GM21381 (cell line): Measurements from ENCODE around the gene FUT1.
"Not testable (repeated sequence)": the region's sequence is repeated elsewhere in the genome, so short reads cannot be mapped to it uniquely, and the experiment has no call there.

Source experiments
- ATAC-seq: cut with Tn5 transposase; IDR thresholded peaks from one replicate; pipeline ENCODE4 v1.9.1; 2021; ENCODE audit warnings: mild to moderate bottlenecking, moderate library complexity; ENCODE audit not compliant: unreplicated experiment

The FUT1 gene

DNA sequence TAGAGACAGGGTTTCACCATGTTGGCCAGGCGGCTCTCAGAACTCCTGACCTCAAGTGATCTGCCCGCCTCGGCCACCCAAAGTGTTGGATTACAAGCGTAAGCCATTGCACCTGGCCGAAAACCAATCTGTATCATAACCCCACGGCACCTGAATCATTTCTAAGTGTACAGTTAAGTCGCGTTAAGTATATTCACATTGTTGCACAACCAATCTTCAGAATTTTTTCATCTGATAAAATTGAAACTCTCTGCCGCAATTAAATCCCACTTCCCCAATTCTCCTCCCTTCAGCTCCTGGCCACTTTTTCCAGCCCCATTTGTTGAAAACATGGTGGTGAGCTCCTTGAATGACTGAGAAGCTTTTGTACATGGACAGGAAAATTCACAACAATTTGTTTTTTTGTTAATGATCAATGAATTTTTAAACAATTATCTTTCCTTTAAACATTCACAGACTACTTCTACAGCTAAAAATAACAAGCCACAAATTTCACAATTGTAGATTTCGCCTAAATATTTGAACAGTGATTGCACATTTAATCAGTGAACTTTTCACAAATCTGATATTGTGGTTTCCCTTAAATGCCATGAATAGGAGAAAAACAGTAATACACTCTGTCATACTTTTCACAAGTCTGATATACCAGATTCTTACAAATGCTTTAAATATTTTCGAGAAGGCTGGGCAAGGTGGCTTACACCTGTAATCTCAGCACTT is 16.7 kb upstream of the FUT1 start:
- no peak for ATAC-seq

DNA sequence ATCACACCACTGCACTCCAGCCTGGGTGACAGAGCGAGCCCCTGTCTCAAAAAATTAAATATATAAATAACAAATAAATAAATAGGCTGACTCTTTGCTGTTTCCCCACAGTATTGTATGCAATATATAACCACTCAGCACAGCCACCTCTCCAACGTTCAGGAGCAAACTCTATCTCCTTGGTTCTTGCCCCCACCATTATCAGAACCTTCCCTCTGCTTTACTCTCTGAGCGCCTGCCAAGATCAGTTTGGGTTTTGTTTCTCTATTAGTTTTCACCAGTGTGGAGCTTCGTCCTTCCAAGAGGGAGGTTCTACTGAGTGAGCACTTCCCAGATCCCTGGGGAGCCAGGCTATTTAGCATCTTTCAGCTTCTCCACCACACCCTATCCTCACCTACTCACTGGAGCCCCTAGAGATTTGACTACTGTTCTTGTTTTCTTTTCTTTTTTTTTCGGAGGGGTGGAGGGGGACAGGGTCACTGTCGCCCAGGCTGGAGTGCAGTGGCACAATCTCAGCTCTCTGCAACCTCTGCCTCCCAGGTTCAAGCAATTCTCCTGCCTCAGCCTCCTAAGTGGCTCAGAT is 15.8 kb upstream of the FUT1 start:
- not testable (repeated sequence) for ATAC-seq

DNA sequence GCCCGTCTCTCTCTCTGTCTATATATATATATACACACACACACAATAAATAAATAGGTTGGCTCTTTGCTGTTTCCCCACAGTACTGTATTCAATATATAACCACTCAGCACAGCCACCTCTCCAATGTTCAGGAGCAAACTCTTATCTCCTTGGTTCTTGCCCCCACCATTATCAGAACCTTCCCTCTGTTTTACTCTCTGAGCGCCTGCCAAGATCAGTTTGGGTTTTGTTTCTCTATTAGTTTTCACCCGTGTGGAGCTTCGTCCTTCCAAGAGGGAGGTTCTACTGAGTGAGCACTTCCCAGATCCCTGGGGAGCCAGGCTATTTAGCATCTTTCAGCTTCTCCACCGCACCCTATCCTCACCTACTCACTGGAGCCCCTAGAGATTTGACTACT is 13.4 kb upstream of the FUT1 start:
- not testable (repeated sequence) for ATAC-seq

DNA sequence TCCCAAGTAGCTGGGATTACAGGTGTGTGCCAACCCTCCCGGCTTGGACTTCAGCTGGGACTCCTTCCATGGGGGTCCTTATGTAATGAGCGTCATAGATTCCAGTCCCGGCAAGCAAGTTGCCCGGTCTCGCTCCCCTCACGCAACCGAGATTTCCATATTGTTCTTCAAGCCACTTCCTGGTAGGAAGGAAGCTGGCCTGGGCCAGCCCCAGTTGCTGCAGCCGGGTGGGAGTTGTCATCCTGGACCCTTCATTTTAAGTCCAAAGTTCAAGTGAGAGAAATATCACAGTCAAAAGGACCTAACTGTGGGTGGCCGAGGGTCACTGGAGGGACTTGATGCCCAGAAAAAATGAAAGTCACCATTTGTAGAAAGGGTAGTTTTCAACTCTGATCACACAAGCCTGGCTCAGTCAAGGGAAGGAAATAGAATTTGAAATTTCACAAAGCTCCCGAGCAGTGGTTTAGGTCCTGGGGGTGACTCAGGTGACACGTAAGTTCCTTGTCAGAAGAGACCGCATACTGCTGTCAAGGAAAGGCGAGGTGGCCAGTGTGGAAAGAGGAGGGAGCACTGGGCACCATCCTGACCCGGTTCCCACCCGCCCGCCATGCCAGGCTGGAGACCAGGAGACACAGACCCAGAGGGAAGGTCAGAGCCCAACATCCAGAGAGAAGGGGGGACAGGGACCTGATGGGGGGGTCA is 8.2 kb upstream of the FUT1 start:
- ATAC-seq = no peak

DNA sequence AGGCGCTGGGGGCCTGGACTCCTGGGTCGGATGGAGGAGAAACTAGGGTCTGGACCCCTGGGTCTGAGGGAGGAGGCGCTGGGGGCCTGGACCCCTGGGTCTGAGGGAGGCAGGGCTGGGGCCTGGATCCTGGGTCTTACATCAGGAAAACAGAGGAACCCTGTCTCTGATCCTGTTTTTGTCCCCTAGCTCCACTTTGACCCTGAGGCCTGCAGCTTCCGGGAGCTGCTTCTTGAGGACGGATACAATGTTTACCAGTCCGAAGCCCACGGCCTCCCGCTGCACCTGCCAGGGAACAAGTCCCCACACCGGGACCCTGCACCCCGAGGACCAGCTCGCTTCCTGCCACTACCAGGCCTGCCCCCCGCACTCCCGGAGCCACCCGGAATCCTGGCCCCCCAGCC is 5.3 kb upstream of the FUT1 start:
- no peak for ATAC-seq

DNA sequence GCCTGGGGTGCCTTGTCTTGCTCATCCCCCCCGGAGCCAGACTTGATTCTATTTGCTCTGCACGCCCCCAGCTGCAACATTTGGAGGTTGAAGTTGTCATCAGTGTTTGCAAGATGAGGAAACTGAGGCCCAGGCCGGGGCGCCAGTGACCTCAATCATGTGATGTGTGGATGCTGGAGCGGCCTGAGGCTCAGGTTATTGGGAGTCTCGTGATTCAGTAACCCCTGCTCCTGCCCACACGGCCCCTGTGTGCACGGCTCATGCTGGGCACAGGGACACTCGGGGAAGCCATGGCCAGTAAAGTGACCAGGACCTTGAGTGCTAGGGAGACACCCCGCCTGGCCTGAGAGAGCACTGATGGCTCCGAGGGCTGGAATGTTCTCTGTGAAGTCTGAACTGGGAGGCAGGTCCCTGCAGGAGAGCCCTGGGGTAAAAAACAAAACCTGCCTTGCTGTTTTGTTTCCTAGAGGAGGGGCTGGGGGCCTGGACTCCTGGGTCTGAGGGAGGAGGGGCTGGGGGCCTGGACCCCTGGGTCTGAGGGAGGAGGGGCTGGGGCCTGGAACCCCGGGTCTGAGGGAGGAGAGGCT is 4.7 kb upstream of the FUT1 start:
- no peak for ATAC-seq

DNA sequence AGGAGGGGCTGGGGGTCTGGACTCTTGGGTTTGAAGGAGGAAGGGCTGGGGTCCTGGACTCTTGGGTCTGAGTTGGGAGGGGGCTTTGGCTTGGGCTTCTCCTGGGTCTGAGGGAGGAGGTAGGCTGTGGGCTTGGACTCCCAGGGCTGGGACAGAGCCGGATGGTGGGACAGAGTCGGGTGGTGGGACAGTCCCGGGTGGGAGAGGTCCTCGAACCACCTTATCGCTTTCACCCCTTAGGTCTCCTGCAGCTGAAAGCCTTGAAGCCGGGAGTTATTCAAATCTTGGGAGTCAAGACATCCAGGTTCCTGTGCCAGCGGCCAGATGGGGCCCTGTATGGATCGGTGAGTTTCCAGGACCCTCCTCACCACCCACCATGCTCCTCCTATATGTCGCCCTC is 4.2 kb upstream of the FUT1 start:
- no peak for ATAC-seq

DNA sequence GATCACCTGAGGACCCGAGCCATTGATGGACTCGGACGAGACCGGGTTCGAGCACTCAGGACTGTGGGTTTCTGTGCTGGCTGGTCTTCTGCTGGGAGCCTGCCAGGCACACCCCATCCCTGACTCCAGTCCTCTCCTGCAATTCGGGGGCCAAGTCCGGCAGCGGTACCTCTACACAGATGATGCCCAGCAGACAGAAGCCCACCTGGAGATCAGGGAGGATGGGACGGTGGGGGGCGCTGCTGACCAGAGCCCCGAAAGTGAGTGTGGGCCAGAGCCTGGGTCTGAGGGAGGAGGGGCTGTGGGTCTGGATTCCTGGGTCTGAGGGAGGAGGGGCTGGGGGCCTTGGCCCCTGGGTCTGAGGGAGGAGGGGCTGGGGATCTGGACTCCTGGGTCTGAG is 3.8 kb upstream of the FUT1 start:
- no peak for ATAC-seq

DNA sequence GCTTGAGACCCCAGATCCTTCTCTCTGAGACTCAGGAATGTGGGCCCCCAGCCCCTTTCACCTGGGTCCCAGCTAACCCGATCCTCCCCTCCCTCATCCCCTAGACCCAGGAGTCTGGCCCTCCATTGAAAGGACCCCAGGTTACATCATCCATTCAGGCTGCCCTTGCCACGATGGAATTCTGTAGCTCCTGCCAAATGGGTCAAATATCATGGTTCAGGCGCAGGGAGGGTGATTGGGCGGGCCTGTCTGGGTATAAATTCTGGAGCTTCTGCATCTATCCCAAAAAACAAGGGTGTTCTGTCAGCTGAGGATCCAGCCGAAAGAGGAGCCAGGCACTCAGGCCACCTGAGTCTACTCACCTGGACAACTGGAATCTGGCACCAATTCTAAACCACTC is 3.3 kb upstream of the FUT1 start:
- no peak for ATAC-seq

DNA sequence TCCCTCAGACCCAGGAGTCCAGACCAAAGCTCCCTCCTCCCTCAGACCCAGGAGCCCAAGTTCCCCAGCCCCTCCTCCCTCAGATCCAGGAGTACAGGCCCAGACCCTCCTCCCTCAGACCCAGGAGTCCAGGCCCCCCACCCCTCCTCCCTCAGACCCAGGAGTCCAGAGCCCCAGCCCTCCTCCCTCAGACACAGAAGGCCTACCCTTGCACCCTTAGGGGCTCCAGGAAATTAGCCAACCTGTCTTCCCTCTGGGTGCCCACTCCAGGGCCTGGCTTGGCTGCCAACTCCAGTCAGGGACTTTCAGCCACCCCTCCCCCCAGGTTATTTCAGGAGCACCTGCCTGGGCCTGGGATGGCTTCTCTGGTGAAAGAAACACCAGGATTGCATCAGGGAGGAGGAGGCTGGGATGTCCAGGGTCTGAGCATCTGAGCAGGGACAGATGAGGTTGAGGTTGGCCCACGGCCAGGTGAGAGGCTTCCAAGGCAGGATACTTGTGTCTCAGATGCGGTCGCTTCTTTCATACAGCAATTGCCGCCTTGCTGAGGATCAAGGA is 2.7 kb upstream of the FUT1 start, which contains the start of gene FGF21:
Gene FGF21 (plus strand): TSS at position 441 of the 558 bp plus-strand sequence. CDS start 713 bp downstream, outside the sequence.
- ATAC-seq = no peak

DNA sequence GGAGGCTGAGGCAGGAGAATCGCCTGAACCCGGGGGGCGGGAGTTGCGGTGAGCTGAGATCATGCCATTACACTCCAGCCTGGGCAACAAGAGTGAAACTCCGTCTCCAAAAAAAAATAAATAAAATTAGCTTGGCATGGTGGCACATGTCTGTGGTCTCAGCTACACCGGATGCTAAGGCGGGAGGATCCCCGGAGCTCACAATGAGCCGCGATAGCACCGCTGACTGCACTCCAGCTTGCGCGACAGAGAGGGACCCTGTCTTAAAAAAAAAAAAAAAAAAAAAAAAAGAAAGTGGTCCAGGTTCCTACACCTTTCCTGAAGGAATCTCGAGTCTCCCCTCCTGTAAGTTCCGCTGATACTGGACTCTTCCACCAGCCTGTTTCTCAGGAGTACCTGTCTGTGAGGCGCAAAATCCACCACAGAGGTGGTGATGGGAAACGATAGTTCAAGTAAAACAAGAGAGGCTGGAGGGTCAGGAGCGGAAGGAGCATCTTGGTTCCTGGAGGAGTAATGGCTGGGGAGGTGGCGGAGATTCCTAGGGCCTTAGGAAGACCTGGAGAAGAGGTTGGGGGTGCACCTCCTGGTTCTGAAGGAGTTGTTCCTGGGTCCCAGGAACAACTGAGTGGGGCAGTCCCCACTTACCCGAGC is 471 bp downstream of the FUT1 start:
- ATAC-seq = no peak

DNA sequence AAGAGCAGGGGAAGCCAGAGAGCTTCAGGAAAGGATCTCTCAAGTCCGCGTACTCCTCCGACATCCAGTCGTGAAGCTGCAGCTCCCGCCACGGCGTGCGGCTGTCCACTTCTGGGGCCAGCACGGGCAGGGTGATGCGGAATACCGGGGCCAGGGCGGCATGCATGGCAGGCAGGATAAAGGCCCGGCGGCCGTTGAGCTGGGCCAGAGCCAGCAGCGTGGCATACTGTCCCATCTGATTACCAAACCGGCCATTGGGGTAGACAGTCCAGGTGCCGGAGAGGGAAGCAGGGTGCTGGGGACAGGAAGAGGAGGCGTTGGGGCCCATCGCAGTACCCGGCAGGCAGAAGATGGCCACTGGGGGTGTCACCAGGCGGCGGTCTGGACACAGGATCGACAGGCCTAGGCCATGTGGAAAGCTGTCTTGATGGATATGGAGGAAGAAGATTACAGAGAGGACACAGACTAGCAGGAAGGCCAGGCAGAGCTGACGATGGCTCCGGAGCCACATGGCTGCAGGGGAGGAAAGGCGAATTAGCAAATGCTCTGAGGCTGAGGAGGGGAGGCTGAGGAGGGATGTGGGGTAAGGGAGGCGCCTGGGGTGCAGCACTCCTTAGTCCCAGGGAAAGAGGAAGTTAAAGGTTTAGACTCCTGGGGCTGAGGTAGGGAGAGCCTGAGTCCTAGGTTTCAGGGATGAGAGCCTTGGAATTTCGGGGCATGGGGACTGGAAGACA is 1.5 kb downstream of the FUT1 start:
- no peak for ATAC-seq

DNA sequence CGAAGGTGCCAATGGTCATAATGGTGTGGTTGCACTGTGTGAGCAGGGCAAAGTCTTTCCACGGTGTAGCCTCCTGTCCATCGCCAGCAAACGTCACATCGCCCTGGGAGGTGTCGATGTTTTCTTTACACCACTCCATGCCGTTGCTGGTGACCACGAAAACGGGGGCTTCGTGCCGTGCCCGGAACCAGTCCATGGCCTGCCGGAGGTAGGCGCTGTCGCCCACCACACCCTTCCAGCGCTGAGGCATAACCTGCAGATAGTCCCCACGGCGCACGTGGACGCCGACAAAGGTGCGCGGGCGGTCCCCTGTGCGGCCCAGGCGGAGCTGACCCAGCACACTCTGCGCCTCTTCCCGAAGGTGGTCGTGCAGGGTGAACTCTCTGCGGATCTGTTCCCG is 2.1 kb downstream of the FUT1 start:
- no peak for ATAC-seq

DNA sequence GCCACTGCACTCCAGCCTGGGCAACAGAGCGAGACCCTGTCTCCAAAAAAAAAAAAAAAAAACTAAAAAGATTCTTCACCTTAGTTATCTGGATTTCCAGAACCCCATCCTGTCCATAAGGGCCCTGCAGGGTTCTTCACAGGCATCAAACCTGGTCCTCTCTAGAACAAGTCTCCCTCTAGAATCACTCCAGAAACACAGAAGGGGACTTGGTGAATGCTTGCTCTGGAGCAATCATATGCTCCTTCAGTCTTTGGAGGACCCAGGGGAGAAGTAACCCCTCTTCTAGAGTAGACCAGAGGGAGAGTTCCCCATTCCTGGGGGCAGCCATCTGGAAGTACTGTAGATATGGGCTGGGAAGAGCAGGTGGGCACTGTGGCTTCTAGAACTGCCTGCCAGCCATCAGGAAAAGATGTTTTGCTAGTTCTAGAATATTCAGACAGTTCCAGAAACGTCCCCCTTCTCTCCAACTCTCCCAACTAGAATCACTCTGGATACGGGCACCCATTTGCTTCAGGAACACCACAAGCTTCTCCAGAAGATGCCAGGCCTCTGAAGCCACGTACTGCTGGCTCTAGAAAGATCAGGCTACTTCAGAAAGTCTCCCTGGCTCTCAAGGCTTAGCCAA is 2.8 kb downstream of the FUT1 start:
- ATAC-seq = no peak

DNA sequence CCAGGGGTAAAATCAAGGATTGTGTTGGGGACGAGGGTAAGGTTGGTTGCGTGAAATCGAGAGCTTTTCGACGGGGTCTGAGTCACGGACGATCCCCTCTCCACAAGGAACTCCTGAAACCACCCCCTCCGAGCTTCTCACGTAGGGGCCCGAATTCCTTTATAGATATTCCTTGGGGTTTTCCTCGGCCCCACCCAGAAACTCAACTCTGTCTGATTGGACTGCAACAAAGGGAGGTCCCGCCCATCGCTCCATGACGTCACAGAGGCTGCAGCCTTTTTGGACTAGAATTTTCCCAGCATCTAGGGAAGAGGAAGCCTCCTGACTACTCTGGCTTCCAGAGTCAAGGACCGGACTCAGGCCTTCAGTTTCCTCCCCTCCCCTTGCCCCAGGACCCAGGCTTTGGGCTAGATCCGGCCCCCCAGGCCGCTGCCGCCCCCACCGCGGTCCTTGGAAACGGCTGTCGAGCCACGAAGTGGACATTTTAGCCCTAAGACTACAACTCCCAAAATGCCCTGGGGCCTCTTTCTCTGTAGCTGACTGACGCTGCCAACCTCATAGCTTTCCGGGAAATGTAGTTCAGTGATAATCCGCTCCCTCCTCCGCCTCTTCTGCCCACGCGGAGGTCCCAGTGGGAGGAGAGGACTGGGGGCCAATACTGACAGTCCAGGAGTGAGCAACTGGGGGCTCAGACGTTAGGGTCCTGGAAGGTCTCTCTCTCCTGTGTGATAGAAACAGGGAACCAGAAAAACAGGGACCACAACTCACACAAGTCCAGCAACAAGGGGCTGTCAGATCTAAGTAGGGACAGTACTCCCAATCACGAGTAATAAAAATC is 5.5 kb downstream of the FUT1 start, which contains the start of gene IZUMO1:
Gene IZUMO1 (minus strand): TSS at position 172 of the 838 bp plus-strand sequence. CDS start 1,050 bp downstream, outside the sequence.
- no peak for ATAC-seq

DNA sequence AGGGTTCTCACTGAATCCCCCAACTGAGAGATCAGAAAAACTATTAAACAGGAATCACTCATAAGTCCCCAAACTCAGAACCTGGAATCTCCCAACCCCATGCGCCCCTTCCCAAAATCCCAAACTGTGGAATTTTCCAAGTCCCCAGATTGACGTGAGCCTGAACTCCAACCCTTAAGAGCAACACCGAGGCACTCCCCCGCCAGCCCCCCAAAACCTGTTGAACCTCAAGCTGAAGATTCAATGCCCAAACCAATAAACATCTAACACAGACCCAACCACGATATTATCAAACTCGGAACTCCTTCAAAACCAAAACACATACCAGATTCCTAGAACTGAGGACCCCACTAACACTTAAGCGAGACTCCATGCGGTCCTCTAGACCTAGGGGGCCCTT is 6.3 kb downstream of the FUT1 start:
- no peak for ATAC-seq

DNA sequence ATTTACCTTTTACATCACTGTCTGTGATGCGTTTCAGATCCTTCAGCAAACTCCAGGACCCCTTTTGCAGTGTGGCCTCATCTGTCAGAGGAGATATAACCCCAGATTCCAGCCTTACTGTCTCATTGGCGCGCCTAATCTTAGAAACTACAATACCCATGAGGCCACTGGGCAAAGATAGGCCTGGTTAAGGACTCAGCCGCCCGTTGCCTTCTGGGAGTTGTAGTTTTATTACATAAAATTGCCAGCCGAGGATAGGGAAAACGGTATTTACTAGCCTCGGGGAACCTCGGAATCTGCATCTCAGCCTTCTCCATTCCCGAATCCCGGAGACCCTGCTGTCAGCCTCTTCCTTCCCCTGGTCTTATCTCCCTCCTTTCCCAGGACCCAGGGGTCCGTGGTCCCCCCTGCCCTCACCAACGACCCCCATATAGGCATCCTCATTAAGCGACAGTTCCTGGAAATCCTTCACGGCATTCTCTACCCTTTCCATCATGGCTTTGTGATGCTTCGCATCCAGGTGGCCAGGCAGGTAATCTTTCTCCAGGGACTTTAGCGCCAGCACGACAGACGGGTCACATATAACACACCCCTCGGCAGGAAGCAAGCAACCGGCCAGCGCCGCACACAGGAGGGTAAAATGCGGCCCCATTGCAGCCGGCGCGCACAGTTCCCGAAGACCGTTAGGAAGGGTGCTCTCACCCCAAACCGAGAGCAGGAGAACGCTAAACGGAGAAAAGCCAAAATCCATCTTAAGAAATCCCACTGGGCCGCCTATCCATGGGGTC is 7.0 kb downstream of the FUT1 start:
- no peak for ATAC-seq

DNA sequence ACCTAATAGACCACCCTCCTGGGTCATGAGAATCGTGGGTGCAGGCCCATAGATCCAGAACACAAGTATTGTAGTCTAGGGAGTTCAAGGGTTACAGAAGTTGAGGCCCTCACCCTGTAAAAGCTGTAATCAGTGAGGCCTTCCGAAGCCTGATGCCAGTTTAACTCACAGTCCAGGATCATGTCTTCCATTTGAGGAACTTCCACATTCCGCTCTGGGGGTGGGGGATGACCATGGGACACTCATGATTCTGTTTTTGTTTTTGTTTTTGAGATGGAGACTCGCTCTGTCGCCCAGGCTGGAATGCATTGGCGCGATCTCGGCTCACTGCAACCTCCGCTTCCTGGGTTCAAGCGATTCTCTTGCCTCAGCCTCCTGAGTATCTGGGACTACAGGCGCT is 10.3 kb downstream of the FUT1 start:
- ATAC-seq = no peak
